H1 (cell line): ENCODE data around the gene FAU. TPM values are rescaled to one million over a fixed set of nuclear protein-coding genes. Genes with fewer than 3 reads are reported as not detected.

Experiments used
- CTCF ChIA-PET: fragments of 300-600 bp; sonication (Branson Sonifier 250); formaldehyde crosslinking; loops from one replicate; lab custom pipeline; 2021; ENCODE audit not compliant: partially characterized antibody; lab: Charles Lee
- POLR2A ChIA-PET: fragments of 300-600 bp; sonication (Branson Sonifier 250); formaldehyde crosslinking; loops from one replicate; lab custom pipeline; 2021; ENCODE audit warnings: inconsistent platforms; ENCODE audit not compliant: partially characterized antibody; lab: Charles Lee
- DNase-seq, 2 experiments: peaks; one replicate each; pipeline versions ENCODE4 v3.0.0 to v3.0.0-alpha.2; 2010 to 2022; ENCODE audit warnings: low spot score in 2 of 2, low read depth in 1 of 2, mixed read lengths in 1 of 2
- FAIRE-seq: peaks from 2 replicates; lab custom pipeline; 2011; peaks lifted over from hg19 to GRCh38; lab: Jason Lieb, UNC
- H2AFZ ChIP-seq: 2 replicates; pipeline ENCODE4 v1.8.1; 2012; ENCODE audit warnings: low read length, inconsistent platforms
- H2AK5ac ChIP-seq: 2 replicates; pipeline ENCODE4 v1.6.1; 2013; ENCODE audit warnings: low read depth, low read length
- H2BK120ac ChIP-seq: replicated peaks from 2 replicates; pipeline ENCODE3; 2013; ENCODE audit warnings: low read depth, low read length, inconsistent platforms
- H2BK12ac ChIP-seq: 2 replicates; pipeline ENCODE4 v1.6.1; 2013; ENCODE audit warnings: low read depth, low read length
- H2BK15ac ChIP-seq: 2 replicates; pipeline ENCODE4 v1.6.1; 2013; ENCODE audit warnings: low read length
- H2BK20ac ChIP-seq: 2 replicates; pipeline ENCODE4 v1.6.1; 2013; ENCODE audit warnings: low read length
- H2BK5ac ChIP-seq: 2 replicates; pipeline ENCODE4 v1.6.1; 2013; ENCODE audit warnings: low read depth, low read length
- H3K14ac ChIP-seq: 2 replicates; pipeline ENCODE4 v1.6.1; 2013; ENCODE audit warnings: inconsistent platforms; ENCODE audit not compliant: insufficient read length
- H3K18ac ChIP-seq: 2 replicates; pipeline ENCODE4 v1.6.1; 2013; ENCODE audit warnings: low read length; ENCODE audit errors: extremely low read depth
- H3K23ac ChIP-seq: 2 replicates; pipeline ENCODE4 v1.6.1; 2013; ENCODE audit warnings: inconsistent platforms; ENCODE audit not compliant: insufficient read length
- H3K23me2 ChIP-seq: 2 replicates; pipeline ENCODE4 v1.6.1; 2013; ENCODE audit warnings: low read depth, low read length
- H3K27ac ChIP-seq: 2 replicates; pipeline ENCODE4 v1.6.1; 2011; ENCODE audit warnings: low read depth, low read length, inconsistent platforms
- H3K27me3 ChIP-seq, 4 experiments: replicated peaks in 1 of 4; 1 replicate in 1 of 4; 2 replicates in 3 of 4; pipeline versions ENCODE4 v1.6.1 to v1.8.1; 2011 to 2013; ENCODE audit warnings: low read length in 3 of 4, mild to moderate bottlenecking in 3 of 4, inconsistent platforms in 2 of 4, mixed read lengths in 2 of 4, moderate library complexity in 1 of 4; ENCODE audit not compliant: control insufficient read depth in 3 of 4, insufficient read depth in 3 of 4; ENCODE audit errors: extremely low read depth in 1 of 4
- H3K36me3 ChIP-seq, 4 experiments: 2 replicates each; pipeline versions ENCODE4 v1.6.1 to v1.8.1; 2011 to 2013; ENCODE audit warnings: mild to moderate bottlenecking in 4 of 4, low read length in 3 of 4, moderate library complexity in 2 of 4, control low read depth in 1 of 4, inconsistent platforms in 1 of 4; ENCODE audit not compliant: insufficient read depth in 4 of 4, control insufficient read depth in 2 of 4
- H3K4ac ChIP-seq: replicated peaks from 2 replicates; pipeline ENCODE3; 2013; ENCODE audit warnings: low read length, low read depth, mixed read lengths, inconsistent platforms; ENCODE audit not compliant: insufficient read length
- H3K4me1 ChIP-seq, 4 experiments: replicated peaks in 1 of 4; 1 replicate in 1 of 4; 2 replicates in 3 of 4; pipeline versions ENCODE4 v1.6.1 to v1.8.1; 2011 to 2013; ENCODE audit warnings: low read length in 3 of 4, inconsistent platforms in 2 of 4, mixed read lengths in 1 of 4; ENCODE audit not compliant: insufficient read depth in 4 of 4, control insufficient read depth in 3 of 4
- H3K4me2 ChIP-seq, 2 experiments: 2 replicates each; pipeline versions ENCODE4 v1.6.1 to v1.8.1; 2011 to 2013; ENCODE audit warnings: low read depth in 2 of 2, low read length in 2 of 2, control low read depth in 1 of 2, inconsistent platforms in 1 of 2, mild to moderate bottlenecking in 1 of 2; ENCODE audit not compliant: insufficient read depth in 1 of 2
- H3K4me3 ChIP-seq, 4 experiments: fragments of 200-600, 300-600 bp in 1 of 4; sonication (generic), shearing (Covaris generic), sonication (Bioruptor Twin) in 1 of 4; 2 replicates each; pipeline versions ENCODE4 v1.5.1 to v1.8.1; 2011 to 2016; ENCODE audit warnings: low read length in 4 of 4, low read depth in 3 of 4, control low read depth in 2 of 4, inconsistent platforms in 2 of 4, mild to moderate bottlenecking in 2 of 4, mixed read lengths in 1 of 4, moderate library complexity in 1 of 4; ENCODE audit not compliant: insufficient read depth in 2 of 4; ENCODE audit errors: extremely low read depth in 1 of 4
- H3K56ac ChIP-seq: replicated peaks from 2 replicates; pipeline ENCODE3; 2013; ENCODE audit warnings: low read depth, mild to moderate bottlenecking, mixed read lengths, low read length, inconsistent platforms; ENCODE audit not compliant: insufficient read length
- H3K79me1 ChIP-seq: 2 replicates; pipeline ENCODE4 v1.6.1; 2013; ENCODE audit warnings: low read depth, low read length, control low read depth
- H3K79me2 ChIP-seq, 2 experiments: 2 replicates each; pipeline versions ENCODE4 v1.6.1 to v1.8.1; 2012 to 2013; ENCODE audit warnings: low read length in 2 of 2, mild to moderate bottlenecking in 2 of 2, inconsistent platforms in 1 of 2; ENCODE audit not compliant: insufficient read depth in 2 of 2, control insufficient read depth in 1 of 2
- H3K9ac ChIP-seq, 4 experiments: replicated peaks in 1 of 4; 1 replicate in 1 of 4; 2 replicates in 3 of 4; pipeline versions ENCODE4 v1.6.1 to v1.8.1; 2011 to 2013; ENCODE audit warnings: low read depth in 3 of 4, low read length in 3 of 4, control low read depth in 2 of 4, mild to moderate bottlenecking in 2 of 4, moderate library complexity in 2 of 4, inconsistent platforms in 1 of 4; ENCODE audit errors: extremely low read depth in 1 of 4
- H3K9me3 ChIP-seq, 2 experiments: 2 replicates each; pipeline versions ENCODE4 v1.6.1 to v1.8.1; 2012 to 2013; ENCODE audit warnings: mild to moderate bottlenecking in 2 of 2, moderate library complexity in 2 of 2, control low read depth in 1 of 2, inconsistent platforms in 1 of 2, low read depth in 1 of 2, low read length in 1 of 2, mixed read lengths in 1 of 2; ENCODE audit not compliant: insufficient read depth in 2 of 2
- H4K20me1 ChIP-seq, 2 experiments: replicated peaks in 1 of 2; 2 replicates each; pipeline versions ENCODE3 to v1.8.1; 2011 to 2013; ENCODE audit warnings: inconsistent platforms in 2 of 2, low read length in 2 of 2, mild to moderate bottlenecking in 1 of 2; ENCODE audit not compliant: insufficient read depth in 2 of 2, control insufficient read depth in 1 of 2
- H4K5ac ChIP-seq: 2 replicates; pipeline ENCODE4 v1.6.1; 2013; ENCODE audit warnings: low read length, low read depth, mixed read lengths, inconsistent platforms; ENCODE audit not compliant: insufficient read length
- H4K8ac ChIP-seq: 2 replicates; pipeline ENCODE4 v1.8.0; 2013; ENCODE audit warnings: mild to moderate bottlenecking, moderate library complexity, low read length, inconsistent platforms; ENCODE audit not compliant: insufficient read depth; ENCODE audit errors: extremely low read depth
- H4K91ac ChIP-seq: replicated peaks from 2 replicates; pipeline ENCODE3; 2013; ENCODE audit warnings: low read length, mixed read lengths, inconsistent platforms; ENCODE audit not compliant: insufficient read length
- CTBP2 ChIP-seq: IDR thresholded peaks from 2 replicates; pipeline ENCODE4 v1.7.0; 2011; ENCODE audit warnings: borderline replicate concordance, mild to moderate bottlenecking, moderate library complexity, mixed read lengths, low read length; ENCODE audit not compliant: insufficient read depth, insufficient read length
- SP1 ChIP-seq: IDR thresholded peaks from 2 replicates; pipeline ENCODE4 v1.6.1; 2011; ENCODE audit warnings: low read depth, low read length
- SP2 ChIP-seq: IDR thresholded peaks from 2 replicates; pipeline ENCODE4 v1.6.1; 2012; ENCODE audit warnings: mild to moderate bottlenecking, low read length, inconsistent platforms
- TCF12 ChIP-seq: IDR thresholded peaks from 2 replicates; pipeline ENCODE4 v1.6.1; 2011; ENCODE audit warnings: low read depth, mild to moderate bottlenecking, low read length
- WGBS, 2 experiments: shearing (Covaris generic) in 1 of 2; methylation state at CpG; one replicate each; pipeline versions ENCODE4 v1.1.6 to v1.1.7; 2013 to 2015; ENCODE audit warnings: low lambda C conversion rate in 2 of 2, mixed read lengths in 2 of 2, inconsistent platforms in 1 of 2, low coverage in 1 of 2, missing lambda C conversion rate in 1 of 2; ENCODE audit not compliant: insufficient replicate concordance in 2 of 2, insufficient coverage in 1 of 2, insufficient read length in 1 of 2; ENCODE audit errors: extremely low coverage in 1 of 2, missing lambda C conversion rate in 1 of 2; 5-methylcytosine and 5-hydroxymethylcytosine counted together
- long read RNA-seq, 2 experiments: library from RNA in 1 of 2; library from capped mRNA in 1 of 2; stranded (forward); transcript quantifications; one replicate each; pipeline ENCODE4 v2.0.0, GENCODE V29; 2021; ENCODE audit warnings: inconsistent platforms in 1 of 2
- polyA minus RNA-seq, 3 experiments: library from RNA; depleted of rRNA, polyadenylated mRNA; stranded (reverse); fragments of >200 nt; gene quantifications; 1 replicate in 2 of 3; 2 replicates in 1 of 3; pipeline ENCODE4 v1.2.3, GENCODE V29; 2011
- polyA plus RNA-seq, 7 experiments: library from polyadenylated mRNA; depleted of rRNA in 3 of 7; stranded (reverse) in 5 of 7; unstranded in 2 of 7; fragments of >200 nt in 5 of 7; fragments of 200-250 nt in 2 of 7; gene quantifications; 1 replicate in 5 of 7; 2 replicates in 1 of 7; 4 replicates in 1 of 7; pipeline versions ENCODE4 v1.2.1 to v1.2.3, GENCODE V29; 2011 to 2013; ENCODE audit warnings: missing spikeins in 2 of 7, mixed read lengths in 2 of 7
- total RNA-seq: library from RNA; stranded (reverse); fragmentation: NEBNext Ultra II Directional; extraction: Animal tissue kit (Norgen Biotek cat#: 25700); gene quantifications from 2 replicates; pipeline ENCODE4 v1.2.1, GENCODE V29; 2021
- TF ChIP-seq, protein P1 (sequence below): IDR thresholded peaks from 2 replicates; pipeline ENCODE4 v1.6.1; 2012; ENCODE audit warnings: low read length, inconsistent platforms

Gene FAU
- total RNA-seq = 860 and 896 TPM in 2 replicates
- polyA plus RNA-seq (2011; rRNA removed) = 826 and 846 TPM in 2 replicates
- polyA plus RNA-seq (2011; cell fraction: cytosol; rRNA removed) = 897 TPM
- 555 TPM for polyA plus RNA-seq (2011; cell fraction: nucleus; rRNA removed)
- polyA plus RNA-seq (2012, experiment 1 of 2) = 843 to 1,282 TPM (median 1,178 TPM) in 4 replicates
- 2,110 TPM for polyA plus RNA-seq (2012, experiment 2 of 2)
- polyA plus RNA-seq (2013, experiment 1 of 2) = 1,557 TPM
- 1,524 TPM for polyA plus RNA-seq (2013, experiment 2 of 2)
- 121 and 136 TPM in 2 replicates for polyA minus RNA-seq (2011; rRNA and poly(A)+ RNA removed)
- polyA minus RNA-seq (2011; cell fraction: cytosol; rRNA and poly(A)+ RNA removed) = 312 TPM
- 266 TPM for polyA minus RNA-seq (2011; cell fraction: nucleus; rRNA and poly(A)+ RNA removed)
- long read RNA-seq, experiment 1, transcript FAU-209 (4 exons, 697 nt) = minor isoform, 137 of 860 reads
- long read RNA-seq, experiment 1, transcript FAU-207 (5 exons, 847 nt) = major isoform, 623 of 860 reads
- long read RNA-seq, experiment 1, partial matches to known transcripts = 45 of 860 reads
- long read RNA-seq, experiment 1, other reads (novel, unspliced or antisense) = 50 of 860 reads
- long read RNA-seq, experiment 2, partial matches to known transcripts = 0 of 2 reads
- long read RNA-seq, experiment 2, other reads (novel, unspliced or antisense) = 0 of 2 reads

DNA sequence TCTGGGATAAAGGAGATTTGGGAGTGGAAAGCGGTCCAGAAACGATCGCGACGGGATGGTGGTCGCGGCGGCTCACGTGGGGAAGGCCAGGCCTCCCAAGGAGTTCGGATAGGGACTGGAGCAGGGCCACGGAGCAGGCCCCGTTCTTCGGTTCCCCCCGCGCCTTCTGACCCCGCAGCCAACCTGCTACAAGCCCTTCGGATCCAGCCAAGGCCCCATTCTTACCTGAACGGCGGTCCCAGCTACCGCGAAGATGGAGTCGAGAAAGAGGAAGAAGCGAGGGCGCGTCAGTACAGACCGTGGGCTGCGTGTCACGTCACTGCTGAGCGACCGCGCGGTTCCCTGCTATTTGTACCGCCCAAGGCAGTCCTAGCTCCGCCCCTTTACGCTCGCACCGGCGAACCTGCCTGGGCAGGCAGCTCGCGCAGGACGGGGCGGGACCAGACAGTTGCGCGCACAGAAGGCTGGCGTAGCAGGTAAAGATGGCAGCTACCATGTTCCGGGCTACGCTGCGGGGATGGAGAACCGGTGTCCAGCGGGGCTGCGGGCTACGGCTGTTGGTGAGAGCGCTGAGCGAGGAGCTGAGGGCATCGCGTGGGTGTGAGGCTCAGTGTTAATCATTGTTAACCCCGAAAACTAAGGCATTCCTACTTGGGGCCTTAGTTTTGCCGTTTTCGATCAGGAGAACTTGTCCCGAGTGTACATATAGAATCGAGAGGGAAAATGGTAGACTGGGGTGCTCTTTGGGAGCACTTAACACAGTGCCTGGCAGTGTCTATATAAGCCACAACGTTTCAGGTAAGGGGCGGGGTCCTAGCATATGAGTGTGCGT lies at the start of gene FAU, which contains the start of gene MRPL49:
Gene FAU, minus strand, starts transcription at position 270 of the 832 bp plus-strand sequence. CDS start 321 bp downstream, outside the sequence.
Gene MRPL49, plus strand, starts transcription at position 457 of the 832 bp plus-strand sequence. Its CDS starts 26 bp downstream, at position 483.
- Histone ChIP-seq H3K27ac (peak within 1 kb of the TSS; percentile 87), H3K14ac (no peak within 1 kb of the TSS), H2AFZ (peak within 1 kb of the TSS; percentile 29; the same call in 1 of the 2 replicates), H3K56ac (peak within 1 kb of the TSS; percentile 93), H3K9me3 (no peaks in the 10 kb centered on the region), H3K18ac (peak within 1 kb of the TSS; percentile 93), H3K79me1 (peaks cover 9% of the 10 kb centered on the region), H2BK20ac (no peak within 1 kb of the TSS; the same call in 1 of the 2 replicates), H2AK5ac (0 out of 2 replicates have a peak within 1 kb of the TSS, but pooled peaks have one; percentile 75), H3K79me2 (peaks cover 6 to 38% of the 10 kb centered on the region in 2 experiments), H3K36me3 (peaks cover 16 to 54% (median 41%) of the 10 kb centered on the region in 4 experiments), H4K5ac (peak within 1 kb of the TSS; percentile 93), H3K4me1 (peaks cover 0 to 6% (median 1%) of the 10 kb centered on the region in 4 experiments; a peak in 5 of 7 replicates), H2BK12ac (0 out of 2 replicates have a peak within 1 kb of the TSS, but pooled peaks have one; percentile 77), H3K23me2 (peaks cover 3% of the 10 kb centered on the region; the same call in 1 of the 2 replicates), H3K23ac (no peak within 1 kb of the TSS), H3K4me2 (peak within 1 kb of the TSS; percentile 76 to 89), H3K4ac (peak within 1 kb of the TSS; percentile 27), H2BK5ac (peak within 1 kb of the TSS; percentile 91), H4K20me1 (peaks cover 4 to 6% of the 10 kb centered on the region in 2 experiments), H3K4me3 (peak within 1 kb of the TSS; percentile 80 to 98 (median 93)), H3K9ac (peak within 1 kb of the TSS; percentile 84 to 96 (median 90)), H2BK120ac (peak within 1 kb of the TSS; percentile 69), H4K91ac (peak within 1 kb of the TSS; percentile 93), H2BK15ac (no peak within 1 kb of the TSS; the same call in 1 of the 2 replicates), H3K27me3 (no peaks in the 10 kb centered on the region), H4K8ac (peak within 1 kb of the TSS; percentile 99)
- ChIA-PET POLR2A (interaction anchor here (0.6 to 17.4 kb wide), 43 partner anchors 9 to 523 kb away, joined by 3 to 305 read pairs (median 4); partner anchors contain the start of genes ARL2, CAPN1, CDC42EP2 and GPHA2), CTCF (interaction anchor here (0.6 to 3.0 kb wide), 12 partner anchors 8 to 339 kb away, joined by 3 to 14 read pairs (median 4); partner anchors contain the start of genes CAPN1 and TM7SF2)
- peak; percentile 94 to 98 for DNase-seq
- 1% methylated on average over 64 of the region's 64 CpGs; no CpG with 5 or more reads in 1 of the 2 experiments for WGBS, 2 experiments
- no peak for FAIRE-seq
- TF ChIP-seq SP1 = peak; percentile 88
- no peak for TF ChIP-seq SP2
- no peak for TF ChIP-seq CTBP2
- TF ChIP-seq TCF12 = no peak
- TF ChIP-seq, protein P1, sequence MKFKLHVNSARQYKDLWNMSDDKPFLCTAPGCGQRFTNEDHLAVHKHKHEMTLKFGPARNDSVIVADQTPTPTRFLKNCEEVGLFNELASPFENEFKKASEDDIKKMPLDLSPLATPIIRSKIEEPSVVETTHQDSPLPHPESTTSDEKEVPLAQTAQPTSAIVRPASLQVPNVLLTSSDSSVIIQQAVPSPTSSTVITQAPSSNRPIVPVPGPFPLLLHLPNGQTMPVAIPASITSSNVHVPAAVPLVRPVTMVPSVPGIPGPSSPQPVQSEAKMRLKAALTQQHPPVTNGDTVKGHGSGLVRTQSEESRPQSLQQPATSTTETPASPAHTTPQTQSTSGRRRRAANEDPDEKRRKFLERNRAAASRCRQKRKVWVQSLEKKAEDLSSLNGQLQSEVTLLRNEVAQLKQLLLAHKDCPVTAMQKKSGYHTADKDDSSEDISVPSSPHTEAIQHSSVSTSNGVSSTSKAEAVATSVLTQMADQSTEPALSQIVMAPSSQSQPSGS = no peak
